Measurements from ENCODE around the gene NPAS3.

DNA sequence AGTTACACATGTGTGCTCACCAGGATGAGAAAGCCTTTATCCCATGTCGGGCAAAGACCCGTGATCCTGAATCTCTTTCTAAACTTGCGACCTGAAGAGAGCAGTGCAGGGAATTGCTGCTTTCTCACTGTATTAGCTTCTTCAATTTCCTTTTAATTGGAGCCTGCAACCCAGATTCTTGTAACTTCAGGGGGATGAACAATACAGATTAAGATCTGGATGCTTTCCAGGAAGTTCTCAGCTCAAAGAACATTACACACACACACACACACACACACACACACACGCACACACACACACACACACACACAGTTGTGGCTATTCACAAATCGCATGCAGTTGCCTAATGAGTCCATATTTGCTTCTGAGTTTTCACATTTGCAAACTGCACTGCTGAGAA is 268.3 kb downstream of the NPAS3 start:
- TF ChIP-seq, protein P1, sequence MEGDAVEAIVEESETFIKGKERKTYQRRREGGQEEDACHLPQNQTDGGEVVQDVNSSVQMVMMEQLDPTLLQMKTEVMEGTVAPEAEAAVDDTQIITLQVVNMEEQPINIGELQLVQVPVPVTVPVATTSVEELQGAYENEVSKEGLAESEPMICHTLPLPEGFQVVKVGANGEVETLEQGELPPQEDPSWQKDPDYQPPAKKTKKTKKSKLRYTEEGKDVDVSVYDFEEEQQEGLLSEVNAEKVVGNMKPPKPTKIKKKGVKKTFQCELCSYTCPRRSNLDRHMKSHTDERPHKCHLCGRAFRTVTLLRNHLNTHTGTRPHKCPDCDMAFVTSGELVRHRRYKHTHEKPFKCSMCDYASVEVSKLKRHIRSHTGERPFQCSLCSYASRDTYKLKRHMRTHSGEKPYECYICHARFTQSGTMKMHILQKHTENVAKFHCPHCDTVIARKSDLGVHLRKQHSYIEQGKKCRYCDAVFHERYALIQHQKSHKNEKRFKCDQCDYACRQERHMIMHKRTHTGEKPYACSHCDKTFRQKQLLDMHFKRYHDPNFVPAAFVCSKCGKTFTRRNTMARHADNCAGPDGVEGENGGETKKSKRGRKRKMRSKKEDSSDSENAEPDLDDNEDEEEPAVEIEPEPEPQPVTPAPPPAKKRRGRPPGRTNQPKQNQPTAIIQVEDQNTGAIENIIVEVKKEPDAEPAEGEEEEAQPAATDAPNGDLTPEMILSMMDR (IDR thresholded peaks at IDR 0.05) = no peak
- TF ChIP-seq POLR2A (IDR thresholded peaks at IDR 0.05) (no peak), POLR2AphosphoS5 (IDR thresholded peaks at IDR 0.05) (no peak), EP300 (IDR thresholded peaks at IDR 0.05) (no peak)
